ENCODE data around the gene PRKD2. TPM values are rescaled to one million over a fixed set of nuclear protein-coding genes. Genes with fewer than 3 reads are reported as not detected.

PRKD2 gene
- total and polyA plus RNA-seq, 2 experiments from 2014 or later, result 53.8 to 68.0 TPM

- peak; percentile 96 for DNase-seq (ENCODE audit: low spot score)
- H4K20me1 ChIP-seq (replicated peaks; ENCODE audit: insufficient read depth), result no peaks in the 10 kb centered on the region; the same call in 1 of the 2 replicates
- peaks cover 57% of the 10 kb centered on the region for H3K27me3 ChIP-seq (ENCODE audit: insufficient read depth)
Measured at GRCh38 chr19:46634045-46634655, 82.8 kb downstream of the PRKD2 start.

More at GRCh38 chr19:46634045-46634655, 82.8 kb downstream of the PRKD2 start:
- H3K27me3 Mint-ChIP-seq (ENCODE audit: insufficient read depth, low read depth, poor library complexity), result peaks cover 37% of the 10 kb centered on the region
- peak; percentile 59 for ATAC-seq
- Histone ChIP-seq H3K4me3 (peak overlapping the region; percentile 87), H3K4me2 (peak overlapping the region; percentile 96), H3K9me2 (ENCODE audit: insufficient read depth) (no peaks in the 10 kb centered on the region), H2AFZ (peak overlapping the region; percentile 96), H3K36me3 (ENCODE audit: insufficient read depth) (no peaks in the 10 kb centered on the region), H3K4me1 (ENCODE audit: insufficient read depth) (peaks cover 27% of the 10 kb centered on the region), H3F3A (replicated peaks; ENCODE audit: low read depth) (peaks cover 6% of the 10 kb centered on the region; the same call in 1 of the 2 replicates), H3K79me2 (replicated peaks; ENCODE audit: insufficient read depth) (no peaks in the 10 kb centered on the region), H3K27ac (ENCODE audit: low read depth) (no peak overlapping the region)
- peak overlapping the region; percentile 79 for H3K4me3 Mint-ChIP-seq
- no peaks in the 10 kb centered on the region for H3K9me3 Mint-ChIP-seq
- peaks cover 23% of the 10 kb centered on the region for H3K4me1 Mint-ChIP-seq
- no peaks in the 10 kb centered on the region for H3K36me3 Mint-ChIP-seq (ENCODE audit: low read depth)
- TF ChIP-seq JUNB (IDR thresholded peaks at IDR 0.05; ENCODE audit: unreplicated experiment) (no peak), CREB1 (CRISPR knock-in tag; IDR thresholded peaks at IDR 0.05; ENCODE audit: low read depth) (no peak), POLR2AphosphoS5 (IDR thresholded peaks at IDR 0.05; ENCODE audit: low read depth) (no peak), EZH2phosphoT487 (IDR thresholded peaks at IDR 0.05; ENCODE audit: unreplicated experiment) (no peak), ETS1 (IDR thresholded peaks at IDR 0.05) (no peak), NANOG (IDR thresholded peaks at IDR 0.05; ENCODE audit: borderline replicate concordance) (no peak), CTCF (conservative IDR thresholded peaks at IDR 0.05; ENCODE audit: low read depth in 2 of 2) (no peak), ZNF114 (CRISPR knock-in tag; IDR thresholded peaks at IDR 0.05) (no peak), STAT1 (IDR thresholded peaks at IDR 0.05; ENCODE audit: unreplicated experiment) (no peak), ZNF462 (CRISPR knock-in tag; IDR thresholded peaks at IDR 0.05) (no peak), REST (IDR thresholded peaks at IDR 0.05; ENCODE audit: unreplicated experiment) (no peak)
- no peak overlapping the region for H3K27ac Mint-ChIP-seq
